Prostate gland (tissue), 2 donors: Measurements from ENCODE around the gene IGDCC3. TPM values are rescaled to one million over a fixed set of nuclear protein-coding genes. Genes with fewer than 3 reads are reported as not detected.

Experiments
- DNase-seq: peaks from one replicate; pipeline ENCODE4 v3.0.0-alpha.2; 2019; ENCODE audit warnings: low spot score
- H3K27ac ChIP-seq, 2 donors: fragments of 200-600 bp; sonication (generic); 2 replicates each; pipeline ENCODE4 v1.5.1; 2017 to 2019
- H3K27me3 ChIP-seq: fragments of 200-600 bp; sonication (generic); replicated peaks from 2 replicates; pipeline ENCODE4 v1.5.1; 2019; ENCODE audit not compliant: insufficient read depth
- H3K36me3 ChIP-seq, 2 donors: fragments of 200-600 bp; sonication (generic); 1 replicate in 1 of 2; 2 replicates in 1 of 2; pipeline versions ENCODE4 v1.5.1 to v1.8.1; 2017 to 2019
- H3K4me1 ChIP-seq: fragments of 200-600 bp; sonication (generic); replicated peaks from 2 replicates; pipeline ENCODE4 v1.5.1; 2019
- H3K4me3 ChIP-seq, 2 donors: fragments of 200-600 bp; sonication (generic); 2 replicates each; pipeline ENCODE4 v1.5.1; 2017 to 2019
- H3K9me3 ChIP-seq: fragments of 200-600 bp; sonication (generic); 2 replicates; pipeline ENCODE4 v1.5.1; 2017
- POLR2A ChIP-seq: fragments of 450-650 bp; IDR thresholded peaks from one replicate; pipeline ENCODE4 v1.6.1; 2016; ENCODE audit warnings: antibody characterized with exemption, mild to moderate bottlenecking
- POLR2AphosphoS5 ChIP-seq: sonication (generic); formaldehyde crosslinking; IDR thresholded peaks from one replicate; pipeline ENCODE4 v1.6.1; 2017; ENCODE audit warnings: antibody characterized with exemption
- WGBS: methylation state at CpG from one replicate; pipeline ENCODE4 v1.1.5; 2018; 5-methylcytosine and 5-hydroxymethylcytosine counted together
- intact Hi-C: fragments of 100-400 bp; cut with DNase I; formaldehyde crosslinking; loops from one replicate; pipeline ENCODE4 v1.14.2; 2022
- total RNA-seq, 2 donors: library from RNA; depleted of rRNA; stranded (reverse); fragments of >200 nt; gene quantifications; one replicate each; pipeline ENCODE4 v1.1.0, GENCODE V29; 2016
- TF ChIP-seq, protein P1 (sequence below), 4 experiments: fragments of 200-600 bp in 2 of 4; fragments of 450-650 bp in 2 of 4; sonication (generic) in 2 of 4; IDR thresholded peaks; 1 replicate in 3 of 4; 2 replicates in 1 of 4; pipeline ENCODE4 v1.5.1; 2016 to 2019; ENCODE audit warnings: antibody characterized with exemption in 4 of 4, mild to moderate bottlenecking in 2 of 4, moderate library complexity in 2 of 4

The IGDCC3 gene
- total RNA-seq, 2 donors from 2014 or later: 0.05 to 2.7 TPM

DNA sequence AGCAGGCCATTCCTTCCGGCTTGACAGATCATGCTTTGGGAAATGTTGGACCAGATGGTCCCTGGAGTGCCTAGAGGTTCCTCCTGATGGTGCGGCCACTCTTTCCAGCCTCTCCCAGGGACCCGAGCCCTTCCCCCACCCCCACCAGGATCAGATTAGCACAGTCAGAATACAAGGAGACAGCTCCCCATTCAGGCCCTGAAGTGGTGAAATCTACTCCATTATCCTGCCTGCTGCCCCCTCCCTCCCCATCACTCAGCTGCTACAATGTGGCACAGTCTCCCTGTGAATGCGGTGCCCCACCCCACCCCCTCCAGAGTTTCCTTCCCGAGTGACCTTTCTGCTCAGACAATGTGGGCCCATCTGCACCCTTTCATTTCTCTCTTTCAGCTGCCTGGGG is 43.9 kb downstream of the IGDCC3 start:
- no peaks in the 10 kb centered on the region for H3K36me3 ChIP-seq
- no peaks in the 10 kb centered on the region for H3K9me3 ChIP-seq
- intact Hi-C loops: no loop called here
- DNase-seq: no peak
- WGBS: 95% methylated on average over 5 of the region's 5 CpGs
- H3K27ac ChIP-seq: no peak overlapping the region
- no peak overlapping the region for H3K4me3 ChIP-seq
- no peaks in the 10 kb centered on the region for H3K4me1 ChIP-seq
- TF ChIP-seq POLR2A (no peak), POLR2AphosphoS5 (no peak)
- TF ChIP-seq, protein P1, sequence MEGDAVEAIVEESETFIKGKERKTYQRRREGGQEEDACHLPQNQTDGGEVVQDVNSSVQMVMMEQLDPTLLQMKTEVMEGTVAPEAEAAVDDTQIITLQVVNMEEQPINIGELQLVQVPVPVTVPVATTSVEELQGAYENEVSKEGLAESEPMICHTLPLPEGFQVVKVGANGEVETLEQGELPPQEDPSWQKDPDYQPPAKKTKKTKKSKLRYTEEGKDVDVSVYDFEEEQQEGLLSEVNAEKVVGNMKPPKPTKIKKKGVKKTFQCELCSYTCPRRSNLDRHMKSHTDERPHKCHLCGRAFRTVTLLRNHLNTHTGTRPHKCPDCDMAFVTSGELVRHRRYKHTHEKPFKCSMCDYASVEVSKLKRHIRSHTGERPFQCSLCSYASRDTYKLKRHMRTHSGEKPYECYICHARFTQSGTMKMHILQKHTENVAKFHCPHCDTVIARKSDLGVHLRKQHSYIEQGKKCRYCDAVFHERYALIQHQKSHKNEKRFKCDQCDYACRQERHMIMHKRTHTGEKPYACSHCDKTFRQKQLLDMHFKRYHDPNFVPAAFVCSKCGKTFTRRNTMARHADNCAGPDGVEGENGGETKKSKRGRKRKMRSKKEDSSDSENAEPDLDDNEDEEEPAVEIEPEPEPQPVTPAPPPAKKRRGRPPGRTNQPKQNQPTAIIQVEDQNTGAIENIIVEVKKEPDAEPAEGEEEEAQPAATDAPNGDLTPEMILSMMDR (IDR thresholded peaks at IDR 0.05): no peak
- no peaks in the 10 kb centered on the region for H3K27me3 ChIP-seq

DNA sequence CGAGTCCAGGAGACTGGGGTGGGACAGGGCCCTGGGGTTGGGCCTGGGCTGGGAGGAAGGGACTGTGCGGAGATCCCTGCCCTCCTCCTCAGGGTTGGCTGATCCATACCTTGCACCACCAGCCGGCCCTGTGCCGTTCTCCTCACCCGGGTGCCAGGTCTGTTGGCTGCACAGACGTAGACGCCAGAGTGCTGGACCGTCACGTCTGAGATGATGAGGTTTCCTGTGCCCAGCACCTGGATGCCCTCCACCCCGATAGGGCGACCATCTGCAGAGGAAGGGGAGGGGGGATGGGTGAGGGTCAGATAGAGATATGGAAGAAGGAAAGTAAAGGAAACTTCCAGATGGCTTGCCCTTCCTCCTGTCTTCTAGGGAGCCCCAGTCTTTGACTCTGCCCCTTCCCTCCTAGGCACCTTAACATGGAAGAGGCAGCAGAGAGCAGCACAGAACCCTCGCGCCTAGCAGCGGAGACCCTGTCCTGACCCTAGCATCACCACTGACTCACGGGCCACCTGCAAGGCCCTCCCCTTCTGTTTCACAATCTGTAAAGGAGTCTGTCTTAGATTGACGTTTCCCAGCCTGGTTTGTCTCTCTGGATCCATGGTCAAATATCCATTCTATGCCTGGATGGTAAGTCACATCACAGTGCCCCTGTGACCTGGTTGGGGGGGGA is 44.5 kb downstream of the IGDCC3 start:
- TF ChIP-seq, protein P1 (IDR thresholded peaks at IDR 0.05): no peak
- no peak for TF ChIP-seq POLR2A
- no peak for TF ChIP-seq POLR2AphosphoS5
- no peaks in the 10 kb centered on the region for H3K27me3 ChIP-seq
- no peak overlapping the region for H3K27ac ChIP-seq
- intact Hi-C loops: no loop called here
- WGBS: 90% methylated on average over 16 of the region's 16 CpGs
- no peaks in the 10 kb centered on the region for H3K9me3 ChIP-seq
- H3K4me3 ChIP-seq: no peak overlapping the region
- no peaks in the 10 kb centered on the region for H3K4me1 ChIP-seq
- no peaks in the 10 kb centered on the region for H3K36me3 ChIP-seq
- no peak for DNase-seq

DNA sequence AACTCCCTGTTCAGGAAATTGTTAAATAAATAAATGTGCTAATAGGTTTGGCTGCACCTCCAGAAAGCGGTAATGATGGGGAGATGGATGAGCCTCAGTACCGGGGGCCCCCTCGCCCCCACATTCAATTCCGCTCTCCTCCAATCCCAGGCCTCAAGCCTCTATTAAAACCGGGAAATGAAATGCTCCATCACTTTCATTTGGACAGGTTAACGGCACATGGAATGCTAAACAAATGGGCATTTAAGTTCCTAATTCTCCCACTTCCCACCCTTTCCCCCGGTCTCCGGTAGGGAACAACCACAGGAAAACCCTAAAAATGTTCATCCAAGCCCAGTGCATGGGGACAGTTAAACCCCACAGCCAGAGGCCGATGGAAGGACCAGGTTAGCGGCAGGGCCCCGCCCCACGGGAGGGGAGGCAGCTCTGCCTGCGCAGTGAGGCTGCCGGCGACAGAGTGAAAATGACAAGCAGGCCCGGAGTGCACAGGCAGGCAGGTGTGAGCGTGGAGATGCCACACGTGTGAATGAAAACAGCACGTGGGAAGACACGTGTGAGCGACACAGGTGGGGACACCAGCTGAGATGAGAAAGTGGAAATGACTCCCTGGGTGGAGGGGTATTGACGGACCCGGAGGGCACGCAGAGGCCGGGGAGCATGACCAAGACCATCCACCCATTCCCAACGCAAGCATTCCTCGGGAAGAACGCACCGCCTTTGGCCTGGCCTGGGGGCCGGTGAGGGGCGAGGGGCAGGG is 45.2 kb downstream of the IGDCC3 start:
- WGBS: 74% methylated on average over 31 of the region's 31 CpGs
- TF ChIP-seq POLR2A: no peak
- TF ChIP-seq POLR2AphosphoS5: no peak
- TF ChIP-seq, protein P1 (IDR thresholded peaks at IDR 0.05): no peak
- Histone ChIP-seq H3K27ac (no peak overlapping the region), H3K27me3 (no peaks in the 10 kb centered on the region), H3K9me3 (no peaks in the 10 kb centered on the region), H3K4me3 (no peak overlapping the region), H3K4me1 (no peaks in the 10 kb centered on the region), H3K36me3 (no peaks in the 10 kb centered on the region)
- no peak for DNase-seq
- intact Hi-C loops: no loop called here

DNA sequence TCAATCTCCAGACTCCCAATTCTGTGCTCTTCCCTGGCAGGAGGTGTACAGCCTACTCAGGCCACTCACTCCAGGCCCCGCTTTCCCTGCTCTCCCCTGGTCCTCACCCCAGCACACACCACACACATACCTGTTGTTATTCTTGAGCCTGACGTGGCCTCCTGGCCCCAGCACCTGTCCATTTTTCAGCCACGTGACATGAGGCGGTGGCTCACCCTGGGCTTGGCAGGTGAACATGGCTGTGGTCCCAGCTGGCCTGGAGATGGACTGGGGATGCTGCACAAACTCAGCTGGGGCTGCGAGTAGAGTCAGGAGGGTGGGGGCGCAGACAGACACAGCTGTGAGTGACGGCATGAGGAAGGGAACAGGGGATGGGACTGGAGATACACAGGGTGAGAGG is 46.0 kb downstream of the IGDCC3 start:
- Histone ChIP-seq H3K4me1 (no peaks in the 10 kb centered on the region), H3K27me3 (no peaks in the 10 kb centered on the region), H3K9me3 (no peaks in the 10 kb centered on the region), H3K36me3 (no peaks in the 10 kb centered on the region), H3K27ac (no peak overlapping the region), H3K4me3 (no peak overlapping the region)
- TF ChIP-seq POLR2A: no peak
- TF ChIP-seq POLR2AphosphoS5: no peak
- TF ChIP-seq, protein P1 (IDR thresholded peaks at IDR 0.05): no peak
- DNase-seq: no peak
- intact Hi-C loops: no loop called here
- WGBS: 93% methylated on average over 6 of the region's 7 CpGs
